ENCODE data around the gene ADARB1.

Gene ADARB1

DNA sequence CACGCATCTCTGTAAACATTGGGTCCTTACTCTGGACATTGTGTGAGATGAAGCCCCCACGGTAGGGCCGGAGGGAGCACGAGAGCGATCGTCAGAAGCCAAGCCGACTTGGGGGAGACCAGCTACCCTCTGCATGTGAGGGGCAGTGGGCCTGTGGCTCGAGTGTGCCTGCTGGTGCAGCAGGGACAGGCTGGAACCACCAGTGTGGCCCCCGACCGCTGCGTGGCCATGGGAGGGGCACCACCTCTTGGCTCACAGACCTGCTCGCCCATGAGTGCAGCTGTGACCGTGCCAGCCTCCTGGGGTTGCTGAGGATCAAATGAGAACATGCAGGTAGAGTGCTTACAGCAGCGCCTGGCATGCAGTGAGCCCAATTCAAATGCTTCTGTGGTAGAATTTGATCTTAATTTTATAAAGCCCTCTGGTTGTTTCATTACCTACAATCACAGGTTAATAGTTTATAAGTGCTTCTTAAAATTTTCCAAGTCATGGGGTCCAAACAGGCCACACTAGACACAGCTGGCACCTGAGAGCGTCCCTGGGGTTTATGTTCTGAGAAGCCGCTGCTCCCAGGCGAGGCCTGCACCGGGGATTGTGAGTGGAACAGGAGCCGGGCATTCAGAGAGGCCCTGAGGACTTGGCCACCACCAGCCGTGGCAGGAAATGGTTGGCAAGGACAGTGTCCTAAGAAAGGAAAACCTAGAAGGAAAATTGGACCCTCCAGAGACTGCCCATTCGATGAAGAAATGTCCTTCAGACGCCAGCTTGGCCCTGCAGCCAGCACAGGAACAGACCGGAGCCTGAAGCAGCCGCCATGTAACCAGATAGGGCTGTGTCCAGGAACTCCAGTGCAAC, 22.6 kb upstream of the ADARB1 start (continued):
- TF ChIP-seq, protein P1, sequence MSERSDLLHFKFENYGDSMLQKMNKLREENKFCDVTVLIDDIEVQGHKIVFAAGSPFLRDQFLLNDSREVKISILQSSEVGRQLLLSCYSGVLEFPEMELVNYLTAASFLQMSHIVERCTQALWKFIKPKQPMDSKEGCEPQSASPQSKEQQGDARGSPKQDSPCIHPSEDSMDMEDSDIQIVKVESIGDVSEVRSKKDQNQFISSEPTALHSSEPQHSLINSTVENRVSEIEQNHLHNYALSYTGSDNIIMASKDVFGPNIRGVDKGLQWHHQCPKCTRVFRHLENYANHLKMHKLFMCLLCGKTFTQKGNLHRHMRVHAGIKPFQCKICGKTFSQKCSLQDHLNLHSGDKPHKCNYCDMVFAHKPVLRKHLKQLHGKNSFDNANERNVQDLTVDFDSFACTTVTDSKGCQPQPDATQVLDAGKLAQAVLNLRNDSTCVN (tag by site-specific recombination; optimal IDR thresholded peaks at IDR 0.05): no peak
- TF ChIP-seq ZNF433 (tag by site-specific recombination; IDR thresholded peaks at IDR 0.05; ENCODE audit: low read depth) (no peak), HOXD13 (CRISPR knock-in tag; IDR thresholded peaks at IDR 0.05; ENCODE audit: borderline replicate concordance) (no peak), ZNF501 (tag by site-specific recombination; IDR thresholded peaks at IDR 0.05) (no peak), ZNF175 (tag by site-specific recombination; IDR thresholded peaks at IDR 0.05) (no peak), BCL11A (tag by site-specific recombination; IDR thresholded peaks at IDR 0.05; ENCODE audit: low read depth) (no peak)

DNA sequence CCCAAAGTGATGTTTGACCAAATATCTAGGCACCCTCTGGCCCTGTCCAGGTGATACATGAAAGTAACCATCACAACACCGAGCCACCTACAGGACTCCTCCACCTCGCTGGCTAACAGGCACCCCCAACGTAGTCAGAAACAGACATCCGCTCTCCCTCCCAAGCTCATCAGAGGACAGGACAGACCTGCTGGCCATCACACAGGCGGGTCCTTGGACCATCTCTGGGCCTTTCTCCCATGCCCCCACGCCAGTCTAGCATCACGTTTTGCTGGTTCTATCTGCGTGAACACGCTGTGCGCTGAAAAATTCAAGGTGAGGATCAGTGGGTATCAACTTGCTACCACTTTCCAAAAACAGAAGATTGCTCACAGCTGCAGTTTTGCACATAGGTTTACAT, 21.4 kb upstream of the ADARB1 start:
- ChIA-PET POLR2A (no interaction called here), CTCF (interaction anchor here (1.1 kb wide), 1 partner anchor 103 kb away, joined by 4 read pairs; no protein-coding TSS in a partner anchor)
- H3K4me3 ChIP-seq (ENCODE audit: low read depth, low read length): no peak overlapping the region

More for the DNA sequence above, 21.4 kb upstream of the ADARB1 start:
- TF ChIP-seq SCRT2 (tag by site-specific recombination; IDR thresholded peaks at IDR 0.05) (no peak), ZNF654 (tag by site-specific recombination; IDR thresholded peaks at IDR 0.05; ENCODE audit: low read depth) (no peak), FEZF1 (tag by site-specific recombination; IDR thresholded peaks at IDR 0.05) (no peak), ZNF19 (tag by site-specific recombination; IDR thresholded peaks at IDR 0.05; ENCODE audit: low read depth) (no peak), ZNF664 (tag by site-specific recombination; IDR thresholded peaks at IDR 0.05) (no peak), ZNF76 (tag by site-specific recombination; IDR thresholded peaks at IDR 0.05; ENCODE audit: borderline replicate concordance, low read depth) (no peak), ZNF133 (tag by site-specific recombination; IDR thresholded peaks at IDR 0.05) (no peak), ZNF350 (tag by site-specific recombination; IDR thresholded peaks at IDR 0.05) (no peak), OVOL3 (tag by site-specific recombination; IDR thresholded peaks at IDR 0.05) (no peak), HOXC10 (CRISPR knock-in tag; IDR thresholded peaks at IDR 0.05) (no peak), YY1 (tag by site-specific recombination; IDR thresholded peaks at IDR 0.05) (no peak), ZNF585B (tag by site-specific recombination; IDR thresholded peaks at IDR 0.05) (no peak), ZNF174 (tag by site-specific recombination; IDR thresholded peaks at IDR 0.05) (no peak)
- TF ChIP-seq, protein P2, sequence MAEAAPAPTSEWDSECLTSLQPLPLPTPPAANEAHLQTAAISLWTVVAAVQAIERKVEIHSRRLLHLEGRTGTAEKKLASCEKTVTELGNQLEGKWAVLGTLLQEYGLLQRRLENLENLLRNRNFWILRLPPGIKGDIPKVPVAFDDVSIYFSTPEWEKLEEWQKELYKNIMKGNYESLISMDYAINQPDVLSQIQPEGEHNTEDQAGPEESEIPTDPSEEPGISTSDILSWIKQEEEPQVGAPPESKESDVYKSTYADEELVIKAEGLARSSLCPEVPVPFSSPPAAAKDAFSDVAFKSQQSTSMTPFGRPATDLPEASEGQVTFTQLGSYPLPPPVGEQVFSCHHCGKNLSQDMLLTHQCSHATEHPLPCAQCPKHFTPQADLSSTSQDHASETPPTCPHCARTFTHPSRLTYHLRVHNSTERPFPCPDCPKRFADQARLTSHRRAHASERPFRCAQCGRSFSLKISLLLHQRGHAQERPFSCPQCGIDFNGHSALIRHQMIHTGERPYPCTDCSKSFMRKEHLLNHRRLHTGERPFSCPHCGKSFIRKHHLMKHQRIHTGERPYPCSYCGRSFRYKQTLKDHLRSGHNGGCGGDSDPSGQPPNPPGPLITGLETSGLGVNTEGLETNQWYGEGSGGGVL (tag by site-specific recombination; IDR thresholded peaks at IDR 0.05): no peak
- TF ChIP-seq, protein P3, sequence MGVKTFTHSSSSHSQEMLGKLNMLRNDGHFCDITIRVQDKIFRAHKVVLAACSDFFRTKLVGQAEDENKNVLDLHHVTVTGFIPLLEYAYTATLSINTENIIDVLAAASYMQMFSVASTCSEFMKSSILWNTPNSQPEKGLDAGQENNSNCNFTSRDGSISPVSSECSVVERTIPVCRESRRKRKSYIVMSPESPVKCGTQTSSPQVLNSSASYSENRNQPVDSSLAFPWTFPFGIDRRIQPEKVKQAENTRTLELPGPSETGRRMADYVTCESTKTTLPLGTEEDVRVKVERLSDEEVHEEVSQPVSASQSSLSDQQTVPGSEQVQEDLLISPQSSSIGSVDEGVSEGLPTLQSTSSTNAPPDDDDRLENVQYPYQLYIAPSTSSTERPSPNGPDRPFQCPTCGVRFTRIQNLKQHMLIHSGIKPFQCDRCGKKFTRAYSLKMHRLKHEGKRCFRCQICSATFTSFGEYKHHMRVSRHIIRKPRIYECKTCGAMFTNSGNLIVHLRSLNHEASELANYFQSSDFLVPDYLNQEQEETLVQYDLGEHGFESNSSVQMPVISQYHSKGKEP (tag by site-specific recombination; IDR thresholded peaks at IDR 0.05): no peak
- TF ChIP-seq, protein P4, sequence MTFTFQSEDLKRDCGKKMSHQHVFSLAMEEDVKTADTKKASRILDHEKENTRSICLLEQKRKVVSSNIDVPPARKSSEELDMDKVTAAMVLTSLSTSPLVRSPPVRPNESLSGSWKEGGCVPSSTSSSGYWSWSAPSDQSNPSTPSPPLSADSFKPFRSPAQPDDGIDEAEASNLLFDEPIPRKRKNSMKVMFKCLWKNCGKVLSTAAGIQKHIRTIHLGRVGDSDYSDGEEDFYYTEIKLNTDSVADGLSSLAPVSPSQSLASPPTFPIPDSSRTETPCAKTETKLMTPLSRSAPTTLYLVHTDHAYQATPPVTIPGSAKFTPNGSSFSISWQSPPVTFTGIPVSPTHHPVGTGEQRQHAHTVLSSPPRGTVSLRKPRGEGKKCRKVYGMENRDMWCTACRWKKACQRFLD (tag by site-specific recombination; IDR thresholded peaks at IDR 0.05): no peak
- TF ChIP-seq, protein P5, sequence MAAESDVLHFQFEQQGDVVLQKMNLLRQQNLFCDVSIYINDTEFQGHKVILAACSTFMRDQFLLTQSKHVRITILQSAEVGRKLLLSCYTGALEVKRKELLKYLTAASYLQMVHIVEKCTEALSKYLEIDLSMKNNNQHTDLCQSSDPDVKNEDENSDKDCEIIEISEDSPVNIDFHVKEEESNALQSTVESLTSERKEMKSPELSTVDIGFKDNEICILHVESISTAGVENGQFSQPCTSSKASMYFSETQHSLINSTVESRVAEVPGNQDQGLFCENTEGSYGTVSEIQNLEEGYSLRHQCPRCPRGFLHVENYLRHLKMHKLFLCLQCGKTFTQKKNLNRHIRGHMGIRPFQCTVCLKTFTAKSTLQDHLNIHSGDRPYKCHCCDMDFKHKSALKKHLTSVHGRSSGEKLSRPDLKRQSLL (tag by site-specific recombination; IDR thresholded peaks at IDR 0.05): no peak
- Histone ChIP-seq H3K9me3 (ENCODE audit: control insufficient read depth, insufficient read depth, low read depth, low read length) (no peaks in the 10 kb centered on the region), H3K36me3 (ENCODE audit: control insufficient read depth in 2 of 2, insufficient read depth in 1 of 2, low read length in 2 of 2) (no peaks in the 10 kb centered on the region), H3K27ac (ENCODE audit: extremely low read depth, low read depth, low read length) (no peak overlapping the region), H3K4me1 (ENCODE audit: control insufficient read depth, insufficient read depth, low read length) (no peaks in the 10 kb centered on the region)
